Muscle layer of colon (tissue), 2 donors: ENCODE data around the gene HYAL3.
"Not testable (repeated sequence)": the region's sequence is repeated elsewhere in the genome, so short reads cannot be mapped to it uniquely, and the experiment has no call there.

ENCODE experiments used
- H3K27ac ChIP-seq: one replicate; pipeline ENCODE4 v1.7.0; 2013; ENCODE audit warnings: low read depth, mild to moderate bottlenecking, low read length, moderate library complexity
- H3K27me3 ChIP-seq, 2 donors: one replicate each; pipeline ENCODE4 v1.7.0; 2013; ENCODE audit warnings: low read length in 2 of 2, mild to moderate bottlenecking in 2 of 2; ENCODE audit not compliant: insufficient read depth in 2 of 2, control insufficient read depth in 1 of 2
- H3K36me3 ChIP-seq: one replicate; pipeline ENCODE4 v1.7.0; 2013; ENCODE audit warnings: mild to moderate bottlenecking, low read length; ENCODE audit not compliant: insufficient read depth
- H3K4me1 ChIP-seq: one replicate; pipeline ENCODE4 v1.7.0; 2013; ENCODE audit warnings: mild to moderate bottlenecking, low read length; ENCODE audit not compliant: insufficient read depth
- H3K4me3 ChIP-seq, 2 donors: one replicate each; pipeline ENCODE4 v1.7.0; 2013; ENCODE audit warnings: low read length in 2 of 2, low read depth in 1 of 2, mild to moderate bottlenecking in 1 of 2, moderate library complexity in 1 of 2
- H3K9ac ChIP-seq: one replicate; pipeline ENCODE4 v1.7.0; 2013; ENCODE audit warnings: low read length
- H3K9me3 ChIP-seq: one replicate; pipeline ENCODE4 v1.7.0; 2013; ENCODE audit warnings: mild to moderate bottlenecking, low read length
- donor health status: abdominal sarcoma.
- donor health status: Adenocarcinoma of cecum.

HYAL3 gene

DNA sequence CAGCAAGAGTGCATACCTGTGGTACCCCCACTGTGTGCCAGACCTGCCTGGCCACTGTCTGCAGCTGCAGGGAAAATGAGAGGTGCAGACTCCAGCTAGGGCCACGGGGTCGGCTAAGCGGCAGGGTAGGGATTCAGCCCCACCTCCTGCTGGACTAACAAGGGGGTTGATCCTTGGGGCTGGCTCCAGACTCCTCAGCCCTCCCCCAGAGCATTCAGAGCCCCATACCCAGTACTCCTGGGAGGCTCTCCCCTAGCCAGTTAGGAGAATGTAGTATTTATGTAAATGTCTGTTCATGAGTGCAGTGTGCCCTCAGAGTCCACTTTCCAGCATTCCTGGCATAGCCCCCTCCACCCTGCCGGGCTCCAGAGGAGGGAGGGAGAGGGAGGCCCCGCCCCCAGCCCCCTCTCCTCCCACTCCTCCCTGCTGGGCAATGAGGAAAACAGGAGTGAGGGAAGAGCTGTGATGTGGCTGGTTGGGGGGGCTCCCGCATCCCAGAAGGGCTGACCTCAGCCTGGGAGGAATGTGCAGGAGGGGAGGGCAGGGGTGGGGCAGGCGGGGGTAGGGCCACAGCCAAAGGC lies 34.7 kb downstream of the HYAL3 start:
- peak overlapping the region; percentile 9 for H3K9ac ChIP-seq
- H3K9me3 ChIP-seq = no peaks in the 10 kb centered on the region
- H3K27ac ChIP-seq = peak overlapping the region; percentile 82
- H3K36me3 ChIP-seq = no peaks in the 10 kb centered on the region
- H3K4me1 ChIP-seq = peaks cover 64% of the 10 kb centered on the region
- H3K27me3 ChIP-seq = no peaks in the 10 kb centered on the region
- H3K4me3 ChIP-seq = no peak overlapping the region

- H3K4me1 ChIP-seq = peaks cover 58% of the 10 kb centered on the region
- H3K36me3 ChIP-seq = no peaks in the 10 kb centered on the region
- H3K27ac ChIP-seq = peak overlapping the region; percentile 77
- H3K9me3 ChIP-seq = no peaks in the 10 kb centered on the region
- no peaks in the 10 kb centered on the region for H3K27me3 ChIP-seq
- no peak overlapping the region for H3K4me3 ChIP-seq
- H3K9ac ChIP-seq = peak overlapping the region; percentile 9
Observed at GRCh38 chr3:50263478-50264382, 35.5 kb downstream of the HYAL3 start.

DNA sequence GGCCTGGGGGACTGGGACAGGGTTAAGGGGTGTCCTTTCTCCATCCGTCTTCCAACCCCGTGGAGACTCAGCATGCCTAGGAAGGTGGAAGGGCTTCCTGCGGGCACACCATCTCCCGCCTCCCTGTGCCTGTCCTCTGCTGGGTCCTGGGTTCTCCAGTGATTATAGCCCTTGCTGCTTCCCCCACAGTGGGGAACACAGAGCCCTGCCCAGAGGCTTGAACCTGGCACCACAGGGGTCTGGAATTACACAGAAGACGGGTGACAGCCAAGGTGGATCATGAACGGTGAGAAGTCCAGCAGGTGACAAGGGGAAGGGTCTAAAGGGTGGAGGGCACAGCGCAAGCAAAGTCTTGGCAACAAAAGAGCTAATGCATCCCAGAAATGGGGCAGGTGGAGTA lies 36.4 kb downstream of the HYAL3 start:
- H3K27me3 ChIP-seq = no peaks in the 10 kb centered on the region
- no peak overlapping the region for H3K4me3 ChIP-seq
- no peaks in the 10 kb centered on the region for H3K9me3 ChIP-seq
- H3K27ac ChIP-seq = no peak overlapping the region
- peaks cover 8% of the 10 kb centered on the region for H3K36me3 ChIP-seq
- no peak overlapping the region for H3K9ac ChIP-seq
- H3K4me1 ChIP-seq = peaks cover 49% of the 10 kb centered on the region

GRCh38 chr3:50262200-50262599 lies 37.0 kb downstream of the HYAL3 start:
- not testable (repeated sequence) for H3K4me3 ChIP-seq, H3K27me3 ChIP-seq, H3K9me3 ChIP-seq, H3K9ac ChIP-seq, H3K27ac ChIP-seq
- peaks cover 46% of the 10 kb centered on the region for H3K4me1 ChIP-seq
- peaks cover 13% of the 10 kb centered on the region for H3K36me3 ChIP-seq

GRCh38 chr3:50261505-50261904 lies 37.7 kb downstream of the HYAL3 start:
- no peaks in the 10 kb centered on the region for H3K9me3 ChIP-seq
- H3K27ac ChIP-seq = peak overlapping the region; percentile 77
- peaks cover 20% of the 10 kb centered on the region for H3K36me3 ChIP-seq
- H3K4me3 ChIP-seq = peak overlapping the region in 1 of 2 donors; percentile 61
- H3K9ac ChIP-seq = no peak overlapping the region
- H3K4me1 ChIP-seq = peaks cover 43% of the 10 kb centered on the region
- H3K27me3 ChIP-seq = no peaks in the 10 kb centered on the region

DNA sequence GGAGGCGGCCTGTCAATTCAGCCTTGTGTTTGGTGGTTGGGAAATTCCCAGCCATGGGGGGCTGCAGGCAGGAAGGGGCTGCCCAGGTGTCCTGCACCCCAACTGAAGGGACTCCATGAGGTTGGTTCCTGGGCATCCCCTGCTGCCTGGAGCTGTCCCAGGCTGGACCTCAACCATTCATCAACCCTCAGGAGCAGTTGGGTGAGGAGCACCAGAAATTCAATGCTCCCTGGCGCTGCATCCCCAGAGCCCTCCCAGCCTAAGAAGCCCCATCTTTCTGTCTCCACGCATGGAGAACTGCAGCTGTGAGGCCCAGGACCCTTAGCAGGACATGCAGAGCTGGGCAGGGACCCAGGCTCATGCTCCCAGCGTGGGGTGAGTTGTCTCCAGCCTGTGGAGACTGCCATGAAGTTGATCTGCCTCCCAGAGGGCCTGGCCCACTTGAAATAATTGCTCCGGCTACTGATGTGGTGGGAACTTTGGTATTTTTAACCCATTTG lies 38.2 kb downstream of the HYAL3 start:
- peak overlapping the region; percentile 54 for H3K9ac ChIP-seq
- peaks cover 38% of the 10 kb centered on the region for H3K4me1 ChIP-seq
- H3K4me3 ChIP-seq = peak overlapping the region; percentile 44 to 61

DNA sequence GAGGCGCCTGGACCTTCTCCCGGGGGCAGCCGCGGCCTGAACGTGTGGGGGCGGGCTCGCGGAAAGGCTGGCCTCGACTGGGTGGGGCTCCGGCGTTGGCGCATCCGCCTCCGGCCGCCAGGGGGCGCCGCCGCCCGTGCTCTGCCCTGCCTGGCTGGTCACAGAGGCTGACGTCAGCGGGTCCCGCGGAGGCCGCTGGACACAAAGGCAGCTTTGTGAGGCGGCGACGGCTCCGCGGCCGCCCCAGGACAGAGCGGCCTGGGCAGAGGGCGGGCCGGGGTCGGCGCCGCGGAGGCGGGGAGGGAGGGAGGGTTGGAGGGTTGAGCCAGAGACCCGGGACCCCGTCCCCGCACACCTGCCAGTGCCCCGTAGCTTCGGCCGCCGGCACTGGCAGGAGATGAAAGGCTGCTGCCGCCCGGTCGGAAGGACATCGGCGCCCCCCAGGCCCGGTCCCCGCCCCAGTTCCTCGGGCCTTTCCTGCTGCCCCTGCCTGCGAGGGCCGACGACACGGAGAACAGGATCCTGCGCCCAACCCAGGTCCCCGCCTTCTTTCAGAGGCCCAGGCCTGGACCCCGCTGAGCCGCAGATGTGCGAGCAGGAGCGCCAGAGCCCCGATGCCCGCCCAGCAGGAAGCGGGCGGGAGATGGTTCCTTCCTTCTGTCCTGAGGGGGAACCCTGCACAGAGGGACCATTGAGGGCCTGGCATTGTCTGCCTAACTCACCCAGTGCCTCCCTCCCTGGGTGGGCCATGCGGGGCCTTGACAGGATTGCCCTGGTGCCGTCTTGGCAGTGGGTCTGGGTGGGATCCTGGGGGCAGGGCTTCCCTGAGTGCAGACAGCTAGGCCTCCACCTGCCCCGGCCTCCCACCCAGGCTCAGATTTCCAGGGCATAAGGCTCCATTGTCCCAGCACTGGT lies 38.9 kb downstream of the HYAL3 start:
- H3K27me3 ChIP-seq = no peaks in the 10 kb centered on the region
- peak overlapping the region; percentile 54 for H3K9ac ChIP-seq
- H3K36me3 ChIP-seq = peaks cover 30% of the 10 kb centered on the region
- peaks cover 33% of the 10 kb centered on the region for H3K4me1 ChIP-seq
- peak overlapping the region; percentile 77 for H3K27ac ChIP-seq
- no peaks in the 10 kb centered on the region for H3K9me3 ChIP-seq
- H3K4me3 ChIP-seq = peak overlapping the region; percentile 44 to 61

More for the DNA sequence above, 38.2 kb downstream of the HYAL3 start:
- Histone ChIP-seq H3K9me3 (no peaks in the 10 kb centered on the region), H3K27me3 (no peaks in the 10 kb centered on the region), H3K27ac (peak overlapping the region; percentile 77), H3K36me3 (peaks cover 25% of the 10 kb centered on the region)

DNA sequence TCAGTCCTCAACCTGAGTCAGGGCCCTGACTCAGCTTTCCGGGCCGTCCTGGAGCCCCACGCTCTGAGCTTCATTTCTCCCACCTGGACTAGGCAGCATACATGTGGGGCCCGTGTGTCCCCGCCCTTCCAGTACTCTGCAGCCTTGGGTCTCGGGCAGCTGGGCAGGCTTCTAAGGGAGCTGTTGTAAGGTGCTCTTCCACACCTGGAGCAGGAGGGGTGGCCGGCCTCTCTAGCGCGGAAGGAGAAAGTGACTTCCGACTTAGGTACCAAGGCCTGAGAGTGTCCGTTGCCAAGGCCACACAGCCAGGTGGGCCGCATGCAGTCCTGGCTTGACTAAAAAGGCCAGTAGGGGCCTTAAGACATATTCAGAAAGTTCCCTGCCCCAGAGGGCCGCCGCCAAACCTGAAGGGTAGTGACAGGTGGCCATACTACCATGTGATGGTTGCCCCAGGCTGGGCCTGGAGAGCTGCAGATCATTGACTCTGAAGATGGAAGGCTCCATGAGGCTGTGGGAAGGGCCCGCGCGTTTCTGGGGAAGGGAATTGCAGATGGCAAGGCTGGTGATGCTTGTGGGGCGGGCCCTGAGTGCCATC lies 39.7 kb downstream of the HYAL3 start:
- peak overlapping the region in 1 of 2 donors; percentile 27 for H3K4me3 ChIP-seq
- H3K27ac ChIP-seq = peak overlapping the region; percentile 40
- H3K36me3 ChIP-seq = peaks cover 37% of the 10 kb centered on the region
- no peaks in the 10 kb centered on the region for H3K27me3 ChIP-seq
- H3K4me1 ChIP-seq = peaks cover 32% of the 10 kb centered on the region
- peak overlapping the region; percentile 39 for H3K9ac ChIP-seq
- no peaks in the 10 kb centered on the region for H3K9me3 ChIP-seq

DNA sequence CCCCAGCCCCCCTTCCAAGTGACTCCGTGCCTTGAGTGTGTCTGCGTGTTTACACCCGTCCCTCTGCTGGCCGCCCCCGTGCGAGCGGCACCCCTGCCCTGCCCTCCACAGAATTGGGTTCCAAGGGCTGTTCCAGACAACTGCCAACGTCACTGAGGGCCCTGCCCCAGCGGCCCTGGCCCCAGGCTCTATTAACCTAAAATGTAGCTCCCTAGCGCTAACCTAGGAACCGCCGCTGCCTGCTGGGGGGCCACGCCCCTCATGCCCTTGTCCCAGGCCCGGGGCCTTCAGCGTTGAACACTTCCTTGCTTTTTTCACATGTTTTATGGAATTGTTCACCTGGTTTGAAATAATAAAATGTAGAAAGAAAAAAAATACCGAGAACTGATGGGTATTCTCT lies 40.2 kb downstream of the HYAL3 start:
- no peak overlapping the region for H3K9ac ChIP-seq
- peaks cover 43% of the 10 kb centered on the region for H3K36me3 ChIP-seq
- no peaks in the 10 kb centered on the region for H3K9me3 ChIP-seq
- no peak overlapping the region for H3K27ac ChIP-seq
- no peaks in the 10 kb centered on the region for H3K27me3 ChIP-seq
- H3K4me3 ChIP-seq = no peak overlapping the region
- H3K4me1 ChIP-seq = peaks cover 31% of the 10 kb centered on the region

- no peaks in the 10 kb centered on the region for H3K27me3 ChIP-seq
- H3K36me3 ChIP-seq = peaks cover 51% of the 10 kb centered on the region
Observed at GRCh38 chr3:50258029-50258680, 41.0 kb downstream of the HYAL3 start.

More at GRCh38 chr3:50258029-50258680, 41.0 kb downstream of the HYAL3 start:
- Histone ChIP-seq H3K4me3 (no peak overlapping the region), H3K9ac (no peak overlapping the region), H3K4me1 (peaks cover 30% of the 10 kb centered on the region), H3K9me3 (no peaks in the 10 kb centered on the region), H3K27ac (no peak overlapping the region)
